C4-2B (cell line): ENCODE measurements around the gene SEC14L2.

Source experiments
- ZFX ChIP-seq: fragments of 450-650 bp; IDR thresholded peaks from 2 replicates; pipeline ENCODE4 v1.6.1; 2017
- TF ChIP-seq, protein P1 (sequence below): fragments of 450-650 bp; conservative IDR thresholded peaks from 2 replicates; pipeline ENCODE4 v1.5.1; 2017; ENCODE audit warnings: mild to moderate bottlenecking

DNA sequence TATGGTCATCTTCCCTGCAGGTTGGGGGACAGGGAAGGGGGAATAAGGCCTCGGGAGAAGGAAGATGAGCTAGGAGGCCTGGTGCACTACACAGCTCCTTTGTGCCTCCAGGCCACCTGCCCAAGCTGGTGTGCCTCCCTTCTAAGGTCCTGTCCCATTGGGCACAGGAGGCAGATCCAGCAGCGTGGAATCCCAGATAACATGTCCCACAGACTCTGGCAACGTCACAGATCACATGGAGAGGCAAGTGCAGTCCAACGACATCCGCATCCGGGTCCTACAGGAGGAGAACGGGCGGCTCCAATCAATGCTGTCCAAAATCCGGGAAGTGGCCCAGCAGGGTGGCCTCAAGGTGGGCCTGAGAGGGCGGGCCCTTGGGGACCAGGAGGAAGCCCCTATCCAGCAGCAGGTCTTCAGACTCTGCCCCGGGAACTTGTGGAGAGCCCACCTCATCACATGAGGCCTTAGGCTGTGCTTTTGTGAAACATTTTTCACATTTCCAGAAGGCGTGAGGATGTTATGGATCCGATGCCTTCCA lies 21.4 kb upstream of the SEC14L2 start:
- TF ChIP-seq, protein P1, sequence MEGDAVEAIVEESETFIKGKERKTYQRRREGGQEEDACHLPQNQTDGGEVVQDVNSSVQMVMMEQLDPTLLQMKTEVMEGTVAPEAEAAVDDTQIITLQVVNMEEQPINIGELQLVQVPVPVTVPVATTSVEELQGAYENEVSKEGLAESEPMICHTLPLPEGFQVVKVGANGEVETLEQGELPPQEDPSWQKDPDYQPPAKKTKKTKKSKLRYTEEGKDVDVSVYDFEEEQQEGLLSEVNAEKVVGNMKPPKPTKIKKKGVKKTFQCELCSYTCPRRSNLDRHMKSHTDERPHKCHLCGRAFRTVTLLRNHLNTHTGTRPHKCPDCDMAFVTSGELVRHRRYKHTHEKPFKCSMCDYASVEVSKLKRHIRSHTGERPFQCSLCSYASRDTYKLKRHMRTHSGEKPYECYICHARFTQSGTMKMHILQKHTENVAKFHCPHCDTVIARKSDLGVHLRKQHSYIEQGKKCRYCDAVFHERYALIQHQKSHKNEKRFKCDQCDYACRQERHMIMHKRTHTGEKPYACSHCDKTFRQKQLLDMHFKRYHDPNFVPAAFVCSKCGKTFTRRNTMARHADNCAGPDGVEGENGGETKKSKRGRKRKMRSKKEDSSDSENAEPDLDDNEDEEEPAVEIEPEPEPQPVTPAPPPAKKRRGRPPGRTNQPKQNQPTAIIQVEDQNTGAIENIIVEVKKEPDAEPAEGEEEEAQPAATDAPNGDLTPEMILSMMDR = no peak
- TF ChIP-seq ZFX = no peak
